NCI-H146 treated with DMSO at 0.1 percent for 48 hours (cell line): ENCODE measurements around the gene SLC11A1.
A peak's percentile ranks its signal among the peaks of the same experiment; 100 is the strongest.

Experiments used
- DNase-seq: peaks from one replicate; lab custom pipeline; 2025; ENCODE audit not compliant: unreplicated experiment; lab: John Stamatoyannopoulos, UW

Gene SLC11A1

DNA sequence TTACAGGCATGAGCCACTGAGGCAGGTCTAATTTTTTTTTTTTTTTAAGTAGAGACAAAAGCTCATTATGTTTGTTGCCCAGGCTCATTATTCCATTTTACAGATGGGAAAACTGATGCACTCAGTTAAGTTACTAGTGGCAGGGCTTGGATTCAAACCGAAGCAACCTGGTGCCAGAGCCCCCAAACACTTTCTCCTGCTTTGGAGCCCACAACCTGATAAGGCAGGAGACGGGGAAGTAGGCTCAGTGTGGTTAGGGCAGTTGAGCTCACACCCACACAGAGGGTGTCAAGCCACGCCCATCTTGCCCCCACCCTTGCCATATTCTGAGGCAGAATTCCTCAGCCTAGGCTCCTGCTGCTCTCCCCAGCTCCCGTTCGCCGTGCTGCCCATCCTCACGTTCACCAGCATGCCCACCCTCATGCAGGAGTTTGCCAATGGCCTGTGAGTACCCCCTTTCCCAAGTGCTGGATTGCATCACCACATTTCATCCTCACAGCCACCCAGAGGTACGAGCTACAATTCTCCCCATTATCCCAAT is 11.7 kb downstream of the SLC11A1 start:
- no peak for DNase-seq

DNA sequence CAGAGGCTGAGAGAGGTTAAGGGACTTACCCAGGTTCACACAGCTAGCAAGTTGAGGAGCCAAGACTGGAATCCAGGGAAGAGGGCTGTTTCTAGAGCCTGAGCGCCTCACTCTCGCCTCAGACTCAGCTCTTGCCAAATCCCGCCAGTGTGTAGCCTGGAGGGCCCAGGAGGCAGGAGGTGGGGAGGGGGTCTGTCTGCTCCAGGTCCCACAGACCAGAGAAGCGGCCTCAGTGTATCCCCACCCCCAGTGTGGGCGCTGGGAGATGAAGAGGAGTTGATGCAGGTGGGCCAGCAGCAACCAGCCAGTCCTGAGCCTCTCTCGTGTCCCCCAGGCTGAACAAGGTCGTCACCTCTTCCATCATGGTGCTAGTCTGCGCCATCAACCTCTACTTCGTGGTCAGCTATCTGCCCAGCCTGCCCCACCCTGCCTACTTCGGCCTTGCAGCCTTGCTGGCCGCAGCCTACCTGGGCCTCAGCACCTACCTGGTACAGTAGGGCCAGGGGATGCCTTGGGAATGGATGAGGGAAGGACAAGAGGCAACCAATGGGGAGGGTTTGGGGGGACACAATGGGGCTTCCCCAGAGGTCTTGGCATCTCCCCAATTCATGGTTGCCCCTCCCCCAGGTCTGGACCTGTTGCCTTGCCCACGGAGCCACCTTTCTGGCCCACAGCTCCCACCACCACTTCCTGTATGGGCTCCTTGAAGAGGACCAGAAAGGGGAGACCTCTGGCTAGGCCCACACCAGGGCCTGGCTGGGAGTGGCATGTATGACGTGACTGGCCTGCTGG is 12.4 kb downstream of the SLC11A1 start:
- DNase-seq = no peak

DNA sequence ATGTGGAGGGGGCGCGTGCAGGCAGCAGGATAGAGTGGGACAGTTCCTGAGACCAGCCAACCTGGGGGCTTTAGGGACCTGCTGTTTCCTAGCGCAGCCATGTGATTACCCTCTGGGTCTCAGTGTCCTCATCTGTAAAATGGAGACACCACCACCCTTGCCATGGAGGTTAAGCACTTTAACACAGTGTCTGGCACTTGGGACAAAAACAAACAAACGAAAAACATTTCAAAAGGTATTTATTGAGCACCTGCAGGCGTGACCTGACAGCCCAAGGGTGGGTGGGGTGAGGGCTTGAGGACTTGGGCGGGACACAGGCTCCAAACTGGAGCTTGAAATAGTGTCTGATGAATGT is 13.0 kb downstream of the SLC11A1 start:
- DNase-seq = no peak

DNA sequence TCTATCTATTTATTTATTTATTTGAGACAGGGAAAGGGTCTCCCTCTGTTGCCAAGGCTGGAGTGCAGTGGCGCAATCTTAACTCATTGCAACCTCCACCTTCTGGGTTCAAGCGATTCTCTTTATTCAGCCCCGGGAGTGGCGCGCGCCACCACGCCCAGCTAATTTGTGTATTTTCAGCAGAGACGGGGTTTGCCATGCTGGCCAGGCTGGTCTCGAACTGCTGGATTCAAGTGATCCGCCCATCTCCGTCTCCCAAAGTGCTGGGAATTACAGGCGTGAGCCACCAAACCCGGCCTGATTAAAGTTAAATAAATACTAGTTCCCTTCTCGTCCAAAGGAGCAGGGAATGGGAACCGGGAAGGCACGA is 13.4 kb downstream of the SLC11A1 start:
- no peak for DNase-seq

DNA sequence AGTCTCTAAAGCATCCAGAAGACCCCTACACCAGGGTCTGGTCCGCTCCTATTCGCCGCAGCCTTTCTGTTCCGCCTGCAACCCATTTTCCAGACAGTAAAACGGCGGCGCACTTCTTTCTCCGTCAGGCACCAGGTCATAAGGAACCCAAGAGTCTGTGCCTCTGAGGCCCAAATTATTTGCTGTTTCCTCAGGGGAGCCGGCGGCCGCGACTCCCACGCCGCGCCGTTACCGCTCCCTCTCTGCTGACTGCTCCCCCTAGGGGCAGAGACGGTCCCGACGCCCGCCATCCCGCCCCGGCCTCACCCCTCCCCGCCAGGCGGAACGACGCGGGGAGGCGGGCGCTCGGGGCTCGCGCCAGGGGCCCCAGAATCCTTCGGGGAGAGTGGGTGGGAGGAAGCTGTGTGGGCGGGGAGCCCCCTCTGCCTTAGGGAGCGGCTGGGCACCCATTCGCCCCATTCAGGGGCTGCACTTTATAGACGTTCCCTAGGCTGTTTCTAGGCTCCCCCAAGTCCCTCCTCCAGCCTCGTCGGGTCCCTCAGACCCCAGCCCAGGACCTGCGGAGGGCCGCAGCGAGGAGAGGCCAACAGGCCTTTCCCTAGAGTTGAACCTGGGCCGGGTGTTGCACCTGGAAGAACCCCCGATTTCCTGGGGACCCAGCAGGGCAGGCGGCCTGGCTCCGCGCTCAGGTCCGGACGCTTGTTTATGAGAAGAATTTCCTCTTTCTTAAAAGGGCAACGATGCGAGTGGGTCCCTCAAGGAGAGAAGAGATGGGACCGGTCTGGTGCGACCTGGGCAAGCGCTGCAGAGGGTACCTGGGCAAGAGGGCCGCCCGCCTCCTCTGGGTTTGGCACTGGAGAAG is 14.0 kb downstream of the SLC11A1 start:
- peak; percentile 53 for DNase-seq

DNA sequence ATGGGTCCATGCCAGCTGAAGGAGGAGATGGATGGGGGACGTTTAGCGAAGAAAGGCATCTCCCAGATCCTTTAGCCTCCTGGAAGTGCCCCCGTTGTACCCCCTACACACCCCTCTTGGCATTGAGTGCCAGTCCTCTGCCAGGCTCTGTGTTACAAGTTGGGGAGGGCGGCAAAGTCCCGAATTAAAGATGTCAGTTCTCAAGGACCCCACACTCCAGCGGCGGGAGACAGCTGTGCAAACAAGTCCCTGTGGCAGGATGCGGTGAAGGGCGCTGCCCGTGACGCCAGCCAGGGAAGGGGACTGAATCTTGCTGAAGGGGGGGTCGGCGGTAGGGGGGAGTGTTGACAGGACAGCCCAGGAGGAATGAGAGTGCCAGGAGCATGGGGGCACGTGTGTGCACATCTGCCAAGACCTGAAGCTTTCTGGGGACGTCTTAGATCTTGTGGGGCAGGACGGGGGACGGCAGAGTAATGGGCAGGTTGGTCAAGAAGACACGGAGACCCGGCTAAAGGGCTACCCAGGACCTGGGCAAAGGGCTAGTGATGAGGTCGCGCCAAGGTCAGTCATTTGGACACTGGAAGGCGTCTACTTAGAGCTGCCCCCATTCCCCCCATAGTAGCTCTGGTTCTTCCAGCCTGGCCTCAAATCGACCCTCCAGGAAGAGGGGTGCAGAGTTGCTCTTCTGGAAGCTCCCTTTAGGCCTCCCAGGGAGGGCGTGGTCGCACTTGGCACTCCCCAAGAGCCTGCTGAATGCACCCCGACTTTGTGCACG is 14.8 kb downstream of the SLC11A1 start:
- peak; percentile 28 for DNase-seq

DNA sequence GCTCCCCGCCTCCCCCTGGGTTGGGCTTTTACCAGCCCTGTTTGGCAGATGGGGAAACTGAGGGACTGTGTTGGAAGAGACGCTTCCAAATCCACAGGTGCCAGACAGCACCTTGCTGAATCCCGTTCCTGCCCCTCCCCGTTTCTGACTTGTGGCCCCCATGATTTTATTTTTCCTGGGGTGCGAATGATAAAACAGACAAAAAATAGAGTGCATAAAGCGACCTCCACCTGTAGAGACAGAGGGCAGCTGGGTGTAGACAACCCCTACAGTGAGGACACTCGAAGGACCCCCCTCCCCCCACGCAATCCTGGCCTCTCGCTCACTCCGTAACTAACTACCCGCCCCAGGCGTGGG is 15.4 kb downstream of the SLC11A1 start:
- no peak for DNase-seq

DNA sequence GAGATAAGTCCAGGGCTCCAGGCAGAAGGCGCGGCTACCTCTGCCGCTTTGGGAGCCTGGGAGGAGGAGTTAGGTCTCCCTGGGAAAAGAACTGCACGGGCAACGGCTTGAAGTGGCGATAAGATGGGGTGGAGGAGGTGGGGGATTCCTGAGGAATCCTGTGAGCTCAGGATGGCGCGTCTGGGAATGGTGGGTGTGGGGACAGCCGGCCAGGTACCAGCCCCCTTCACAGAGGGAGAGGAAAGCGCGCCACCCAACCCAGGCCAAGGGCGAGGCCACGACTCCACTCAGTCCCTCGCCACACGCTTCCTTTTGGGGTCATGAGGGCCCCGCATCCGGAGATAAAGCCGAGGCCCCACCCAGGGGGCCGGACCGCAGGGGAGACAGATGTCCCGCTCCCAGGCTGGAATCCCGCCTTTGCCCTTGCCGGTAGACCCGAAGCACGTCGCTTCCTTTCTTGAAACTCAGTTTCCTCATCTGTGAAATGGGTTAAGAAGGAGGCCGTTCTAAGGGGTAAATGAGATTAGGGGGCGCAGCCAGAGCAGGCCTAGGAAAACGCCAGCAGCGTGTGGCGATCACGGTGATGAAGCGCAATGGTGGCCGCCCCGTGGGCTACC is 15.9 kb downstream of the SLC11A1 start:
- peak; percentile 31 for DNase-seq

DNA sequence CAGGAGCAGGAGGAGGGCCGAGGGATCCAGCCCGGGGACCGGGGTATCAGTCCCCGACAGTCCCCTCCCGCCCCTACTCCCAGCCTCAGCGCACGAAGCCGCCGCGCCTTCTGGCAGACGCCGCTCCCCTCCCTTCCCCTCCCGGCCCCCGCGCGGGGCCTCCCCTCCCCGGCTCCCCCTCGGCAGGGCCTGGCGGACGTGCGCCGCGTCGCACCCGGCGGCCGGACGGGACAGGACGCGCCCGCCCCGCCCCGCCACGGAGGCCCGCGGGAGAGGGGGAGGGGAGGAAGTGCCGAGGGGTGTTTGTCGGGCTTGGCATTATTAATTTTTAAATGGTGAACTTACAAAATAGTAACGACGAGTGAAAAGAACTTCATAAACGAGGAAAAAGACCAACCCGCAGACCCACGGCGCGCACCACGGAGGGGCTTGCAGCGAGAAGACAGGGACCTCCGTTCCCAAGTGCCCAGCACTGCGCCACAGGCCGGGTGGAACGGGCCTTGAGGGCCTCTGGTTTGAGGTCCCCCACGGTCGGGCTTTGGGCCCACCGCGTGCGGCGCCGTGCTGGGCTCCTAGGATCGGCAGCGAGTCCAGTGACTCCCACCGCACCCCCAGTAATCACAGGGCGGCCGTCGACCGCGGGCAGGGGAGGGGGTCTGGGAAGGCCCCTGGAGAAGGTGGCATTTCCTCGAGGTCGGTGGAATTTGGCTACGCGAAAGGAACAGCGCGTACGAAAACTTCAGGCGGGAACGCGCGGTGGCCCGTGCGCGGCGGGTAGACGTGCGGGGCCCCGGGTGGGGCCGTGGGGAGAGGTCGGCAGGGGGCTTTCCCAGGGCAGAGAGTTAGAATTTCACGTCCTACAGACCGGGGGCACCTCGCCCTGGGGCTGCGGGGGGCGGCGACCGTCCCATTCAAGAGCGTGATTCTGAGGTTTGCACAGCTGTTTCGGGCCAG is 16.6 kb downstream of the SLC11A1 start:
- no peak for DNase-seq

DNA sequence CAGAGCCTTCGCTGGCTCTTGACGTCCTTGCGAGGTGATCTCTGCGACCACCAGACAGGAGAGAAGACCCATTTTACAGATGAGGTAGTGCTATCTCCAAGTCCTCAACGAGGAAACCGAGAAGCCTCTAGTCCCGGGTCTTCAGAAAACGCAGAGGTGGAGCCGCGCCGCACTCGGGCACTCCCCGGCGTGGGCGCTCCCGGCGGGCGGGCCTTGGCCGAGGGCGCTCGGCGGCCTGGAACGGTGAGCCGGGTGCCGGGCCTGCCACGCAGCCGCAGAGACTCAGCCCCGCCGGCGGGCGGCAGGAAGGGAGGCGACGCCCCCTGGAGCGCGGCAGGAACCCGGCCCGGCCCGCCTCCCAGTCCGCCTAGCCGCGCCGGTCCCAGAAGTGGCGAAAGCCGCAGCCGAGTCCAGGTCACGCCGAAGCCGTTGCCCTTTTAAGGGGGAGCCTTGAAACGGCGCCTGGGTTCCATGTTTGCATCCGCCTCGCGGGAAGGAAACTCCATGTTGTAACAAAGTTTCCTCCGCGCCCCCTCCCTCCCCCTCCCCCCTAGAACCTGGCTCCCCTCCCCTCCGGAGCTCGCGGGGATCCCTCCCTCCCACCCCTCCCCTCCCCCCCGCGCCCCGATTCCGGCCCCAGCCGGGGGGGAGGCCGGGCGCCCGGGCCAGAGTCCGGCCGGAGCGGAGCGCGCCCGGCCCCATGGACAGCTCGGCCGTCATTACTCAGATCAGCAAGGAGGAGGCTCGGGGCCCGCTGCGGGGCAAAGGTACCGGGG is 17.5 kb downstream of the SLC11A1 start, which contains the start of gene CTDSP1:
Gene CTDSP1 (plus strand): TSS at position 478 of the 776 bp plus-strand sequence. CDS start 223 bp downstream, at position 701.
- peak; percentile 48 for DNase-seq

DNA sequence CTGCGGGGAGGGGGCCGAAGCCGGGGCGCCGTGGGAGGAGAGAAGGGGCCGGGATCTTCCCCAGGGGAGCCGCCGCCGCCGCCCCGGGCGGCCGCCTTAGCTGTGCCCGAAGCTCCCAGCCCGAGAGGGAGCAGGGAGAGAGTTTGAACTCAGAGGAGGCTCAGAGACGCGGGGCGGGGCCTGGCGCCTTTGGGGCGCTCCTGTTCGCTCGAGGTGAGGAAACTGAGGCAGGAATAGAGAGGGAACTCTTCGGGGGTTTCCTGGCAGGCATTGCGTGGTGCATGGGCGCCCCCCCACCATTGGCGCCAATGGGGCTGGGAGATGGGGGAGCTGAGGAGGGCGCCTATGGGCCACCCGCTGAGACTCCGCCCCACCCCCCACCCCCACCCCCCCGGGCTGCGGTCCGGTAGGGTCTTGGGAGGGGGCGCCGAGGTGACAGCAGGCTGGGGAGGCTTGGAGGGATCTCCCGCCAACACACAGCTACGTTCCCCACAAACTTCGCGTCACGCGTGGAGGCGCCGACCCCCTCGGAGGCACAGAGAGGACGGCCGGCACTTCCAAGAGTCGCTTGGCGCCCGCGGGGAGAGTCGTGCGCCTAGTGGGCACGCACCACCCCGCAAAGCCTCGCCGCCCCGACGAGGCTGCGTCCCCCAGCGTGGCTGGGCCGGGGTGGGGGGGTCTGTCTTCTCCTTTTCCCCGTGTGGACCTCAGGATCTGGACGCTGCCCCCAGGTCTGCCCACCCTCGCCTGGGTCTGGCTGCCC is 18.3 kb downstream of the SLC11A1 start:
- DNase-seq = no peak

DNA sequence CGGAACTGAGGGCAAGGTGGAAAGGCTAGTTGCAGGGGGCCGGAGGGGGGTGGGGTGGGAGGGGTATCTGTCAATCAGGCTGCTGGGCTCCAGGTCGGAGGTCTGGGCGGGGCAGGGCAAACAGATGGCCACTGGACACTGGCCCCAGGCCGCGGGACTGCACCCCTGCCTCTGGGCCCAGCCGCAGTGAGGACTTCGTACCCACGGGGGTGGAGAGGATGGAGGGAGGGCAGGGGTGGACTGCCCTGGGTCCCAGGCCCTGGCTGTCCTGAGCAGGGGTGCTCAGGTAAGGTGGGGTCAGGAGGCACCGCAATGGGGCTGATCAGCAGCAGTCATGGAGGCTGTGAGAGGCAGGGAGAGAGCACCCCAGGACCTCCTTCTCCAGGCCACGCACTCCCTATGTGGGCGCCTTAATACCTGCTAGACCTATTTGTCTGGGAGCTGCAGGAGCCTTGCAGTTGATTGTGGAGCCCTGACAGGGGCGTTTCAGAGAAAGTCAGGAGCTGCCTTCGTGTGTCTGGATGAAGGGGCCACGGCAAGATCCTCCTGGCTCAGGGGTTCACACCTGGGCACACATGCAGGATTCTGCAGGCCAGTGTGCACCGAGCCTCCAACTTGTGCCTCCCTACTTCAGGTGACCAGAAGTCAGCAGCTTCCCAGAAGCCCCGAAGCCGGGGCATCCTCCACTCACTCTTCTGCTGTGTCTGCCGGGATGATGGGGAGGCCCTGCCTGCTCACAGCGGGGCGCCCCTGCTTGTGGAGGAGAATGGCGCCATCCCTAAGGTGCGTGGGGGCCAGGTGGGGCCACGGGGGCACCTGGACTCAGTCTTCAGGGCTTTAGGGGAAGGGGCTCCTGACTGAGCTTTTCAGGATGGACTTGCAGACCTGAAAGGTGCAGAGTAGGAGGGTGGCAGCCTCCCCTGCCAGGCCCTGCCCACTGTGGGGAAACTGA is 19.1 kb downstream of the SLC11A1 start:
- no peak for DNase-seq

DNA sequence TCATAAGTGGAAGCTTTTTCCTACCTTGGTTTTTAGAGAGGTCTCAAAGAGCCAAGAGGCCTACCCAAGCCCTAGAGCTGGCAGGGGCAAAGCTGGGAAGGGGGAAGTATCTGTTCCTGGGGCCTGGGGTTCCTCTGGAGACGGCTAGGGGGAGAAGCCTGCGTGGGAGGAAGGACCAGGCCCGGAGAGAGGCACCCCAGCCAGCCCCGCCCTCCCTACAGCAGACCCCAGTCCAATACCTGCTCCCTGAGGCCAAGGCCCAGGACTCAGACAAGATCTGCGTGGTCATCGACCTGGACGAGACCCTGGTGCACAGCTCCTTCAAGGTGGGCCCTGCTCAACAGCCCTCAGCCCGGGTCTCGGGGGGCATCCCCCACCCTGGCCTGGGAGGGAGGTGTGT is 19.8 kb downstream of the SLC11A1 start:
- DNase-seq = no peak

DNA sequence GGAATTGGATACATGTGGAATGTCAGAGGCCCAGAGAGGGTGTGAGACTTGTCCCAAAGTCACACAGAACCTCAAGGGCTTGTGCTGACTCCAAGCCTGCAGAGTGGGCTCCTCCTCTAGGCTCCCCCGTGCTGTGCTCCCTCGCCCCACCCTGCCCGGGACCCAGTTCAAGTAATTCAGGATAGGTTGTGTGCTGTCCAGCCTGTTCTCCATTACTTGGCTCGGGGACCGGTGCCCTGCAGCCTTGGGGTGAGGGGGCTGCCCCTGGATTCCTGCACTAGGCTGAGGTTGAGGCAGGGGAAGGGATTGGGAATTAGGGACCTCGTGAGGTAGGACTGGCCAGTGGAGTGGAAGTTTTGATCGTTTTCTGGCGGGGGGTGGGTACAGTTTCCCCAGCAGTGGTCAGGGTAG is 20.4 kb downstream of the SLC11A1 start:
- no peak for DNase-seq

DNA sequence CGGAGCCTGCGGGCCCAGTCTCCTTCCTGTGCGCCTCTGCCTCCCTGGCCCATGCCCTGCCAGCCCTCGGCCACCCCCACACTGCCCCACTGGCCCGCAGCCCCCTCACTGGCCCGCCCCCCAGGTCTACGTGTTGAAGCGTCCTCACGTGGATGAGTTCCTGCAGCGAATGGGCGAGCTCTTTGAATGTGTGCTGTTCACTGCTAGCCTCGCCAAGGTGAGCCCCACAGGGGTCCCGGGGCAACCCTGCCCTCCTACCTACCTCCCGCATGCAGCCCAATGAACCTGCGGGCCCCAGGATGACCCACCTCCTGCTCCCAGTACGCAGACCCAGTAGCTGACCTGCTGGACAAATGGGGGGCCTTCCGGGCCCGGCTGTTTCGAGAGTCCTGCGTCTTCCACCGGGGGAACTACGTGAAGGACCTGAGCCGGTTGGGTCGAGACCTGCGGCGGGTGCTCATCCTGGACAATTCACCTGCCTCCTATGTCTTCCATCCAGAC is 20.9 kb downstream of the SLC11A1 start:
- DNase-seq = no peak

DNA sequence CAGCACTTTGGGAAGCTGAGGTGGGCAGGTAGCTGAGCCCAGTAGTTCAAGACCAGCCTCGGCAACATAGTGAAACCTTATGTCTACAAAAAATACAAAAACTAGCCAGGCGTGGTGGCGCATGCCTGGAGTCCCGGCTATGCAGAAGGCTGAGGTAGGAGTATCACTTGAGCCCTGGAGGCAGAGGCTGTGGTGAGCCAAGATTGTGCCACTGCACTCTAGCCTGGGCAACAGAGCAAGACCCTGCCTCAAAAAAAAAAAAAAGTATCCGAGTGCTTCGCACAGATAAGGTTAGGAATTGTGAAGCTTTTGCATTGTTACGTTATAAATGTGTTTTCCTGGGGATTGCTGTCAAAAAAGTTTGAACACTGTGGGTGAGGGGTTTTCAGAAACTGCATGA is 21.7 kb downstream of the SLC11A1 start:
- no peak for DNase-seq
